GM10847 (cell line): ENCODE measurements around the gene CDX1.

Experiments used
- POLR2A ChIP-seq: IDR thresholded peaks from 2 replicates; pipeline ENCODE4 v1.6.1; 2011; ENCODE audit not compliant: insufficient read length; ENCODE audit errors: extremely low read depth

CDX1 gene

GRCh38 chr5:150138551-150139265 lies 27.9 kb upstream of the CDX1 start:
- TF ChIP-seq POLR2A, result no peak

GRCh38 chr5:150139334-150139733 lies 27.2 kb upstream of the CDX1 start:
- TF ChIP-seq POLR2A, result no peak

GRCh38 chr5:150140830-150141229 lies 25.7 kb upstream of the CDX1 start:
- TF ChIP-seq POLR2A, result no peak

- TF ChIP-seq POLR2A, result no peak
Measured at GRCh38 chr5:150141544-150142184, 24.9 kb upstream of the CDX1 start.

- no peak for TF ChIP-seq POLR2A
Measured at GRCh38 chr5:150142185-150142958, 24.2 kb upstream of the CDX1 start.

DNA sequence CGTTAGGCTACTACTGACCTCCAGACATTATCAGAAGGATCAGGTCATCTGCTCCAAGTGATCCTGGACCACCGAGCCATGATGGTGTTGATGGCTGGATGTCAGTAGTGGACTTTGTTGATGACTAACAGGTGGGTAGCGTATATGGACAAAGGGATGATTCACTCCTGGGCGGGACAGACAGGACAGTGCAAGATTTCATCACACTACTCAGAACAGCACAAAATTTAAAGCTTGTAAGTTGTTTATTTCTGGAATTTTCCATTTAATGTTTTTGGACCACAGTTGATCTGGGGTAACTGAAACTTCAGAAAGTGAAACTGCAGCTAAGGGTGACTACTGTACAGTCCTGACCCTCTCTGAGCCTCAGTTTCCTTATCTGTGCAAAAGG lies 23.6 kb upstream of the CDX1 start:
- no peak for TF ChIP-seq POLR2A

- no peak for TF ChIP-seq POLR2A
Measured at GRCh38 chr5:150143350-150144245, 23.0 kb upstream of the CDX1 start.

DNA sequence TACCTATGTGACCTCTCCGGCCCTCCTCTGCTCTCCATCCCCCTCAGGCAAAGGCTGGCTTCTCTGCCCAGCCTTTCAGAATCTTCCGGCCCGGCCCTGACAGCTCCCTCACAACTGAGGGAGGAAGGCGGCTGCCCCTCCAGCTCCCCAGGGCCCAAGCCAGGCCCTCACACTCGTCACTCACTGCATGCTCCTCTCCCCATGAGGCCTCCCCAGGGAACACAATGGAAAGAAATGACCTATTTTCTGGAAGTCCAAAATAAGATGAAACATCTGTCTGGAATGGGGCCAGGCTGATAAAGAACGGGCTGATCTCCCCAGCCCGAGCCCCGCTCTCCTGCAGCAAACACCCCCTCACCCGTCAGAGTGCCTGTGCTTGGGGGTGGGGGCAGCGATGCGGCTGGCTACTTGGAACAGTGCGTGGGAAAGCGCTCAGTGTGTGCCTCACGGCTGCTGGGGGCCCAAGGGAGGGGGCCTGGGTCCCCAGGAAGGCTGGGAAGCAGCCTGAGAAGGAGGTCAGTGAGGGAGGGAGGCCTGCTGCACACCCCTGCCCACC lies 22.3 kb upstream of the CDX1 start:
- TF ChIP-seq POLR2A, result no peak

GRCh38 chr5:150144879-150145278 lies 21.7 kb upstream of the CDX1 start:
- no peak for TF ChIP-seq POLR2A

GRCh38 chr5:150146235-150146634 lies 20.3 kb upstream of the CDX1 start:
- no peak for TF ChIP-seq POLR2A

- TF ChIP-seq POLR2A, result no peak
Measured at GRCh38 chr5:150146862-150147601, 19.5 kb upstream of the CDX1 start.

GRCh38 chr5:150147670-150148069 lies 18.9 kb upstream of the CDX1 start:
- TF ChIP-seq POLR2A, result no peak

- no peak for TF ChIP-seq POLR2A
Measured at GRCh38 chr5:150148117-150148927, 18.3 kb upstream of the CDX1 start.

DNA sequence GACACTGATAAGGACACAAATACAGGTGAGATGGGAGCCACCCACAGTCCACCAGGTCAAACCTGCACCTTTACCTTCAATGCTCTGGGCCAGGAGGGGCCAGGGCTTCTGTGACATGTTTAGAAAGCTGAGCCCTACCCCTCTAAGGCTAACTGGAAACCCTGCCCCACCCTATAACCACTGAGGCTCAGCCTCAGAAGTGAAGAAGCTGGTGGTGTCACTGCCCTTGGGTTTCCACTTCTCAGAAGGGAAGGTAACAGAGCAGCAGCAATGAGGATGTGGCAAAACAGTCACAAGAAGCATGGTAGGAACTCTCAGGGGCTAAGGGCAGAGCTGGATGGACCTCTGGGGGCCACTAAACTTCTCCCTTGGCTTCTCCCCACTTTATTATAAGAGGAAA lies 17.0 kb upstream of the CDX1 start:
- no peak for TF ChIP-seq POLR2A
